SK-N-SH (cell line): Measurements from ENCODE around the gene BRD7. TPM values are rescaled to one million over a fixed set of nuclear protein-coding genes. Genes with fewer than 3 reads are reported as not detected.

Source experiments
- CTCF ChIA-PET: fragments of 300-600, 350-600 bp; formaldehyde crosslinking; extraction: SDS; loops from one replicate; lab custom pipeline; 2021; lab: Yijun Ruan, JAX
- POLR2A ChIA-PET: fragments of 350-600 bp; sonication (Branson Sonifier 250); formaldehyde crosslinking; extraction: SDS; loops from one replicate; lab custom pipeline; 2020; ENCODE audit warnings: antibody characterized with exemption, inconsistent platforms; lab: Yijun Ruan, JAX
- DNase-seq: peaks from one replicate; pipeline ENCODE4 v3.0.0; 2012
- H2AFZ ChIP-seq: fragments of 200-600 bp; sonication (generic); 2 replicates; pipeline ENCODE4 v1.8.1; 2016; ENCODE audit warnings: antibody characterized with exemption, mild to moderate bottlenecking, low read depth
- H3F3A ChIP-seq: fragments of 200-600 bp; sonication (generic); replicated peaks from 2 replicates; pipeline ENCODE3; 2016; ENCODE audit warnings: antibody characterized with exemption, mild to moderate bottlenecking; ENCODE audit not compliant: insufficient read depth
- H3K27ac ChIP-seq, 2 experiments: fragments of 200-500 bp in 1 of 2; fragments of 200-600 bp in 1 of 2; sonication (Bioruptor generic) in 1 of 2; sonication (generic), shearing (Covaris generic) in 1 of 2; 2 replicates each; pipeline versions ENCODE4 v1.5.1 to v1.6.1; 2014 to 2016; ENCODE audit warnings: low read depth in 2 of 2, inconsistent platforms in 1 of 2, low read length in 1 of 2, mild to moderate bottlenecking in 1 of 2, mixed read lengths in 1 of 2
- H3K27me3 ChIP-seq: fragments of 200-600 bp; sonication (generic), shearing (Covaris generic); 2 replicates; pipeline ENCODE4 v1.6.1; 2016; ENCODE audit warnings: mixed run types; ENCODE audit not compliant: insufficient read depth
- H3K36me3 ChIP-seq, 2 experiments: fragments of 200-500 bp in 1 of 2; fragments of 200-600 bp in 1 of 2; sonication (Bioruptor generic) in 1 of 2; sonication (generic) in 1 of 2; replicated peaks in 1 of 2; 2 replicates each; pipeline versions ENCODE3 to v1.5.1; 2014 to 2016; ENCODE audit warnings: low read length in 1 of 2, mild to moderate bottlenecking in 1 of 2; ENCODE audit not compliant: insufficient read depth in 2 of 2, control insufficient read depth in 1 of 2
- H3K4me1 ChIP-seq, 2 experiments: fragments of 200-500 bp in 1 of 2; fragments of 200-600 bp in 1 of 2; sonication (Bioruptor generic) in 1 of 2; sonication (generic), shearing (Covaris generic) in 1 of 2; 2 replicates each; pipeline versions ENCODE4 v1.5.1 to v1.6.1; 2014 to 2016; ENCODE audit warnings: low read depth in 1 of 2, low read length in 1 of 2, mixed run types in 1 of 2; ENCODE audit not compliant: insufficient read depth in 2 of 2, control insufficient read depth in 1 of 2
- H3K4me2 ChIP-seq: fragments of 200-600 bp; sonication (generic), shearing (Covaris generic); 2 replicates; pipeline ENCODE4 v1.6.1; 2017; ENCODE audit warnings: mixed run types
- H3K4me3 ChIP-seq, 2 experiments: fragments of 200-500 bp in 1 of 2; fragments of 200-600 bp in 1 of 2; sonication (Bioruptor generic) in 1 of 2; sonication (generic), shearing (Covaris generic) in 1 of 2; 2 replicates each; pipeline versions ENCODE4 v1.5.1 to v1.8.1; 2014 to 2016; ENCODE audit warnings: low read depth in 2 of 2, inconsistent platforms in 1 of 2, low read length in 1 of 2, mild to moderate bottlenecking in 1 of 2, mixed read lengths in 1 of 2, moderate library complexity in 1 of 2
- H3K79me2 ChIP-seq: fragments of 200-600 bp; sonication (generic); 2 replicates; pipeline ENCODE4 v1.8.1; 2017; ENCODE audit warnings: mild to moderate bottlenecking; ENCODE audit not compliant: insufficient read depth
- H3K9ac ChIP-seq: fragments of 200-600 bp; sonication (generic); 2 replicates; pipeline ENCODE4 v1.6.1; 2017; ENCODE audit warnings: mixed run types
- H3K9me2 ChIP-seq: fragments of 200-600 bp; sonication (generic); 2 replicates; pipeline ENCODE4 v1.6.1; 2017; ENCODE audit warnings: mixed run types
- H3K9me3 ChIP-seq: fragments of 200-600 bp; sonication (generic); 2 replicates; pipeline ENCODE4 v1.6.1; 2017; ENCODE audit warnings: mixed run types, mild to moderate bottlenecking, moderate library complexity
- H4K20me1 ChIP-seq: fragments of 200-600 bp; sonication (generic); 2 replicates; pipeline ENCODE4 v1.6.1; 2017; ENCODE audit warnings: mild to moderate bottlenecking, mixed run types; ENCODE audit not compliant: insufficient read depth
- ELF1 ChIP-seq: IDR thresholded peaks from 2 replicates; pipeline ENCODE4 v1.4.0; 2012
- FOXJ3 ChIP-seq: sonication (generic); formaldehyde crosslinking; IDR thresholded peaks from 2 replicates; pipeline ENCODE4 v1.5.1; 2020; ENCODE audit warnings: mild to moderate bottlenecking, missing genetic modification reagents
- FOXM1 ChIP-seq: IDR thresholded peaks from 2 replicates; pipeline ENCODE4 v1.4.0; 2012; ENCODE audit warnings: low read depth, mild to moderate bottlenecking
- JUND ChIP-seq: IDR thresholded peaks from 2 replicates; pipeline ENCODE4 v1.4.0; 2012
- MXI1 ChIP-seq: IDR thresholded peaks from 2 replicates; pipeline ENCODE4 v1.6.1; 2012; ENCODE audit warnings: mild to moderate bottlenecking, low read depth, low read length, improper control_type of control experiment
- NFIC ChIP-seq: IDR thresholded peaks from 2 replicates; pipeline ENCODE4 v1.4.0; 2012; ENCODE audit warnings: borderline replicate concordance
- RAD21 ChIP-seq: IDR thresholded peaks from 2 replicates; pipeline ENCODE4 v1.6.1; 2012; ENCODE audit warnings: mild to moderate bottlenecking, low read length
- SIN3A ChIP-seq: IDR thresholded peaks from 2 replicates; pipeline ENCODE4 v1.6.1; 2012; ENCODE audit warnings: low read depth, mild to moderate bottlenecking, low read length, moderate library complexity, borderline replicate concordance
- YY1 ChIP-seq: IDR thresholded peaks from 2 replicates; pipeline ENCODE4 v1.4.0; 2012; ENCODE audit warnings: low read depth, mild to moderate bottlenecking
- WGBS: methylation state at CpG from one replicate; pipeline ENCODE4 v1.1.6; 2017; ENCODE audit warnings: low lambda C conversion rate; 5-methylcytosine and 5-hydroxymethylcytosine counted together
- polyA plus RNA-seq, 3 experiments: library from polyadenylated mRNA; depleted of rRNA; stranded (reverse); fragments of >200 nt; gene quantifications; 2 replicates each; pipeline ENCODE4 v1.2.3, GENCODE V29; 2012
- TF ChIP-seq, protein P1 (sequence below): fragments of 150-350 bp; IDR thresholded peaks from 2 replicates; pipeline ENCODE4 v1.6.1; 2016; ENCODE audit warnings: mild to moderate bottlenecking, low read depth, low read length
- TF ChIP-seq, protein P2 (sequence below): IDR thresholded peaks from 2 replicates; pipeline ENCODE4 v1.4.0; 2012; ENCODE audit warnings: low read depth, borderline replicate concordance
- TF ChIP-seq, protein P3 (sequence below): IDR thresholded peaks from 2 replicates; pipeline ENCODE4 v1.4.0; 2012; ENCODE audit warnings: low read depth, borderline replicate concordance
- TF ChIP-seq, protein P4 (sequence below): IDR thresholded peaks from 2 replicates; pipeline ENCODE4 v1.4.0; 2012; ENCODE audit warnings: low read depth
- TF ChIP-seq, protein P5 (sequence below): fragments of 150-350 bp; IDR thresholded peaks from 2 replicates; pipeline ENCODE4 v1.6.1; 2017; ENCODE audit warnings: antibody characterized with exemption, low read length, low read depth, borderline replicate concordance

Gene BRD7
- polyA plus RNA-seq, 1 of the 3 experiments (the other 2 are of a cell fraction): 32.9 TPM

DNA sequence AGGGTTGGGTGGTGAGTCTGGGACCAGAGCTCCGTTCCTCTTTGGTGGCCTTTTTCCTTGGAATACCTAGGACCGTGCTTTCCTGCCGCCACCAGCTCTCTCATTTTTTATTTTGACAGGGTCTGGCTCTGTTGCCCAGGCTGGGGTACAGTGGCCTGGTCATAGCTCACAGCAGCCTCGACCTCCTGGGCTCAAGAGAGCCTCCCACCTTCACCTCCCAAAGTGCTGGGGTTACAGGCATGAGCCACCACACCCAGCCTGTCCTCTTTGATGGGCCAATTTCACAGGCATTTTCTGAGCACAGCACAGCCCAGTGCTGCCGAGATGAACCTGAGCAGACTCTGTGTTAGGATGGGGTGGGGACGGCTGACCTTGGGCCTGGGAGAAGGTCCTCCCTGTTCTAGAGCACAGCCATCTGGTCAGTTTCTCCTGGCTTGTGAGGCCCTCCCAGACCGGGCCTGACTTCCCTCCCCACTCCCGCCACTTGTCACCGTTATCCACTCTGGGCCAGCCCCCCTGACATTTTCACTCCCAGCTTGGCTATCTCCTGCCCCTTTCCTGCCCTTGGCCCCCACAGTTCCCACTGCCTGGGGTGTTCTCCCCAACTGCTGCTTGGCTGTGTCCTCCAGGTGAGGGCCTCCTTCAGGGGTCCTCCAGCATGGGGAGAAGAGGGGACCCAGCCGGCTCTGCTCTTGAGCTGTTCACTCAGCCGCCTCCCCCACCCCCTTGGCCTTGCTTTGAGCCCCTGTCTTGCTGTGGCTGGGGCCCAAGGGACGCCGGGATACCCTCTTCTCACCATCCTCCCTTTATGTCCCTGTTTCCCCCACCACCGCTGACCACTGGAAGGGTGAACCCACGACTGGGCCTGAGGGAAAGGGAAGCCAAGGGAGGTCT lies 97.4 kb downstream of the BRD7 start:
- H3K9me2 ChIP-seq: no peaks in the 10 kb centered on the region
- CTCF ChIA-PET: interaction anchor here (0.7 to 1.3 kb wide), 3 partner anchors 13 to 42 kb away, joined by 3 to 4 read pairs (median 3); no protein-coding TSS in a partner anchor

More for the DNA sequence above, 97.4 kb downstream of the BRD7 start:
- no peak overlapping the region for H3K4me3 ChIP-seq
- no peak overlapping the region for H3K9ac ChIP-seq
- peaks cover 10 to 33% of the 10 kb centered on the region in 2 experiments; a peak in 3 of 4 replicates for H3K4me1 ChIP-seq
- no peak overlapping the region for H3K27ac ChIP-seq
- no peak overlapping the region for H2AFZ ChIP-seq
- DNase-seq: no peak
- no peaks in the 10 kb centered on the region for H3K27me3 ChIP-seq
- no peaks in the 10 kb centered on the region for H4K20me1 ChIP-seq
- no peak for TF ChIP-seq NFIC
- TF ChIP-seq YY1: no peak
- TF ChIP-seq FOXJ3 (CRISPR knock-in tag): no peak
- TF ChIP-seq RAD21: no peak
- TF ChIP-seq, protein P1, sequence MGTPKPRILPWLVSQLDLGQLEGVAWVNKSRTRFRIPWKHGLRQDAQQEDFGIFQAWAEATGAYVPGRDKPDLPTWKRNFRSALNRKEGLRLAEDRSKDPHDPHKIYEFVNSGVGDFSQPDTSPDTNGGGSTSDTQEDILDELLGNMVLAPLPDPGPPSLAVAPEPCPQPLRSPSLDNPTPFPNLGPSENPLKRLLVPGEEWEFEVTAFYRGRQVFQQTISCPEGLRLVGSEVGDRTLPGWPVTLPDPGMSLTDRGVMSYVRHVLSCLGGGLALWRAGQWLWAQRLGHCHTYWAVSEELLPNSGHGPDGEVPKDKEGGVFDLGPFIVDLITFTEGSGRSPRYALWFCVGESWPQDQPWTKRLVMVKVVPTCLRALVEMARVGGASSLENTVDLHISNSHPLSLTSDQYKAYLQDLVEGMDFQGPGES: no peak
- TF ChIP-seq MXI1: no peak
- TF ChIP-seq ELF1: no peak
- TF ChIP-seq, protein P2, sequence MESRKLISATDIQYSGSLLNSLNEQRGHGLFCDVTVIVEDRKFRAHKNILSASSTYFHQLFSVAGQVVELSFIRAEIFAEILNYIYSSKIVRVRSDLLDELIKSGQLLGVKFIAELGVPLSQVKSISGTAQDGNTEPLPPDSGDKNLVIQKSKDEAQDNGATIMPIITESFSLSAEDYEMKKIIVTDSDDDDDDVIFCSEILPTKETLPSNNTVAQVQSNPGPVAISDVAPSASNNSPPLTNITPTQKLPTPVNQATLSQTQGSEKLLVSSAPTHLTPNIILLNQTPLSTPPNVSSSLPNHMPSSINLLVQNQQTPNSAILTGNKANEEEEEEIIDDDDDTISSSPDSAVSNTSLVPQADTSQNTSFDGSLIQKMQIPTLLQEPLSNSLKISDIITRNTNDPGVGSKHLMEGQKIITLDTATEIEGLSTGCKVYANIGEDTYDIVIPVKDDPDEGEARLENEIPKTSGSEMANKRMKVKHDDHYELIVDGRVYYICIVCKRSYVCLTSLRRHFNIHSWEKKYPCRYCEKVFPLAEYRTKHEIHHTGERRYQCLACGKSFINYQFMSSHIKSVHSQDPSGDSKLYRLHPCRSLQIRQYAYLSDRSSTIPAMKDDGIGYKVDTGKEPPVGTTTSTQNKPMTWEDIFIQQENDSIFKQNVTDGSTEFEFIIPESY: no peak
- TF ChIP-seq, protein P3, sequence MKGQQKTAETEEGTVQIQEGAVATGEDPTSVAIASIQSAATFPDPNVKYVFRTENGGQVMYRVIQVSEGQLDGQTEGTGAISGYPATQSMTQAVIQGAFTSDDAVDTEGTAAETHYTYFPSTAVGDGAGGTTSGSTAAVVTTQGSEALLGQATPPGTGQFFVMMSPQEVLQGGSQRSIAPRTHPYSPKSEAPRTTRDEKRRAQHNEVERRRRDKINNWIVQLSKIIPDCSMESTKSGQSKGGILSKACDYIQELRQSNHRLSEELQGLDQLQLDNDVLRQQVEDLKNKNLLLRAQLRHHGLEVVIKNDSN: no peak
- TF ChIP-seq, protein P4, sequence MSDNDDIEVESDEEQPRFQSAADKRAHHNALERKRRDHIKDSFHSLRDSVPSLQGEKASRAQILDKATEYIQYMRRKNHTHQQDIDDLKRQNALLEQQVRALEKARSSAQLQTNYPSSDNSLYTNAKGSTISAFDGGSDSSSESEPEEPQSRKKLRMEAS: no peak
- TF ChIP-seq FOXM1: no peak
- TF ChIP-seq, protein P5, sequence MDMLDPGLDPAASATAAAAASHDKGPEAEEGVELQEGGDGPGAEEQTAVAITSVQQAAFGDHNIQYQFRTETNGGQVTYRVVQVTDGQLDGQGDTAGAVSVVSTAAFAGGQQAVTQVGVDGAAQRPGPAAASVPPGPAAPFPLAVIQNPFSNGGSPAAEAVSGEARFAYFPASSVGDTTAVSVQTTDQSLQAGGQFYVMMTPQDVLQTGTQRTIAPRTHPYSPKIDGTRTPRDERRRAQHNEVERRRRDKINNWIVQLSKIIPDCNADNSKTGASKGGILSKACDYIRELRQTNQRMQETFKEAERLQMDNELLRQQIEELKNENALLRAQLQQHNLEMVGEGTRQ: no peak
- no peak for TF ChIP-seq SIN3A
- TF ChIP-seq JUND: no peak
- POLR2A ChIA-PET: no interaction called here
- WGBS: 90% methylated on average over 12 of the region's 15 CpGs
- H3K79me2 ChIP-seq: peaks cover 17% of the 10 kb centered on the region
- no peaks in the 10 kb centered on the region for H3K9me3 ChIP-seq
- no peaks in the 10 kb centered on the region for H3F3A ChIP-seq
- H3K36me3 ChIP-seq: no peaks in the 10 kb centered on the region
- H3K4me2 ChIP-seq: no peak overlapping the region
